H1 (cell line): Measurements from ENCODE around the gene PNMA6E. TPM values are rescaled to one million over a fixed set of nuclear protein-coding genes. Genes with fewer than 3 reads are reported as not detected.

ENCODE experiments used
- CTCF ChIA-PET: fragments of 300-600 bp; sonication (Branson Sonifier 250); formaldehyde crosslinking; loops from one replicate; lab custom pipeline; 2021; ENCODE audit not compliant: partially characterized antibody; lab: Charles Lee
- POLR2A ChIA-PET: fragments of 300-600 bp; sonication (Branson Sonifier 250); formaldehyde crosslinking; loops from one replicate; lab custom pipeline; 2021; ENCODE audit warnings: inconsistent platforms; ENCODE audit not compliant: partially characterized antibody; lab: Charles Lee
- DNase-seq, 2 experiments: peaks; one replicate each; pipeline versions ENCODE4 v3.0.0 to v3.0.0-alpha.2; 2010 to 2022; ENCODE audit warnings: low spot score in 2 of 2, low read depth in 1 of 2, mixed read lengths in 1 of 2
- FAIRE-seq: peaks from 2 replicates; lab custom pipeline; 2011; peaks lifted over from hg19 to GRCh38; lab: Jason Lieb, UNC
- H2AFZ ChIP-seq: 2 replicates; pipeline ENCODE4 v1.8.1; 2012; ENCODE audit warnings: low read length, inconsistent platforms
- H2AK5ac ChIP-seq: 2 replicates; pipeline ENCODE4 v1.6.1; 2013; ENCODE audit warnings: low read depth, low read length
- H2BK120ac ChIP-seq: replicated peaks from 2 replicates; pipeline ENCODE3; 2013; ENCODE audit warnings: low read depth, low read length, inconsistent platforms
- H2BK12ac ChIP-seq: 2 replicates; pipeline ENCODE4 v1.6.1; 2013; ENCODE audit warnings: low read depth, low read length
- H2BK15ac ChIP-seq: 2 replicates; pipeline ENCODE4 v1.6.1; 2013; ENCODE audit warnings: low read length
- H2BK20ac ChIP-seq: 2 replicates; pipeline ENCODE4 v1.6.1; 2013; ENCODE audit warnings: low read length
- H2BK5ac ChIP-seq: 2 replicates; pipeline ENCODE4 v1.6.1; 2013; ENCODE audit warnings: low read depth, low read length
- H3K14ac ChIP-seq: 2 replicates; pipeline ENCODE4 v1.6.1; 2013; ENCODE audit warnings: inconsistent platforms; ENCODE audit not compliant: insufficient read length
- H3K18ac ChIP-seq: 2 replicates; pipeline ENCODE4 v1.6.1; 2013; ENCODE audit warnings: low read length; ENCODE audit errors: extremely low read depth
- H3K23ac ChIP-seq: 2 replicates; pipeline ENCODE4 v1.6.1; 2013; ENCODE audit warnings: inconsistent platforms; ENCODE audit not compliant: insufficient read length
- H3K23me2 ChIP-seq: 2 replicates; pipeline ENCODE4 v1.6.1; 2013; ENCODE audit warnings: low read depth, low read length
- H3K27ac ChIP-seq: 2 replicates; pipeline ENCODE4 v1.6.1; 2011; ENCODE audit warnings: low read depth, low read length, inconsistent platforms
- H3K27me3 ChIP-seq, 4 experiments: replicated peaks in 1 of 4; 1 replicate in 1 of 4; 2 replicates in 3 of 4; pipeline versions ENCODE4 v1.6.1 to v1.8.1; 2011 to 2013; ENCODE audit warnings: low read length in 3 of 4, mild to moderate bottlenecking in 3 of 4, inconsistent platforms in 2 of 4, mixed read lengths in 2 of 4, moderate library complexity in 1 of 4; ENCODE audit not compliant: control insufficient read depth in 3 of 4, insufficient read depth in 3 of 4; ENCODE audit errors: extremely low read depth in 1 of 4
- H3K36me3 ChIP-seq, 4 experiments: 2 replicates each; pipeline versions ENCODE4 v1.6.1 to v1.8.1; 2011 to 2013; ENCODE audit warnings: mild to moderate bottlenecking in 4 of 4, low read length in 3 of 4, moderate library complexity in 2 of 4, control low read depth in 1 of 4, inconsistent platforms in 1 of 4; ENCODE audit not compliant: insufficient read depth in 4 of 4, control insufficient read depth in 2 of 4
- H3K4ac ChIP-seq: replicated peaks from 2 replicates; pipeline ENCODE3; 2013; ENCODE audit warnings: low read length, low read depth, mixed read lengths, inconsistent platforms; ENCODE audit not compliant: insufficient read length
- H3K4me1 ChIP-seq, 4 experiments: replicated peaks in 1 of 4; 1 replicate in 1 of 4; 2 replicates in 3 of 4; pipeline versions ENCODE4 v1.6.1 to v1.8.1; 2011 to 2013; ENCODE audit warnings: low read length in 3 of 4, inconsistent platforms in 2 of 4, mixed read lengths in 1 of 4; ENCODE audit not compliant: insufficient read depth in 4 of 4, control insufficient read depth in 3 of 4
- H3K4me2 ChIP-seq, 2 experiments: 2 replicates each; pipeline versions ENCODE4 v1.6.1 to v1.8.1; 2011 to 2013; ENCODE audit warnings: low read depth in 2 of 2, low read length in 2 of 2, control low read depth in 1 of 2, inconsistent platforms in 1 of 2, mild to moderate bottlenecking in 1 of 2; ENCODE audit not compliant: insufficient read depth in 1 of 2
- H3K4me3 ChIP-seq, 4 experiments: fragments of 200-600, 300-600 bp in 1 of 4; sonication (generic), shearing (Covaris generic), sonication (Bioruptor Twin) in 1 of 4; 2 replicates each; pipeline versions ENCODE4 v1.5.1 to v1.8.1; 2011 to 2016; ENCODE audit warnings: low read length in 4 of 4, low read depth in 3 of 4, control low read depth in 2 of 4, inconsistent platforms in 2 of 4, mild to moderate bottlenecking in 2 of 4, mixed read lengths in 1 of 4, moderate library complexity in 1 of 4; ENCODE audit not compliant: insufficient read depth in 2 of 4; ENCODE audit errors: extremely low read depth in 1 of 4
- H3K56ac ChIP-seq: replicated peaks from 2 replicates; pipeline ENCODE3; 2013; ENCODE audit warnings: low read depth, mild to moderate bottlenecking, mixed read lengths, low read length, inconsistent platforms; ENCODE audit not compliant: insufficient read length
- H3K79me1 ChIP-seq: 2 replicates; pipeline ENCODE4 v1.6.1; 2013; ENCODE audit warnings: low read depth, low read length, control low read depth
- H3K79me2 ChIP-seq, 2 experiments: 2 replicates each; pipeline versions ENCODE4 v1.6.1 to v1.8.1; 2012 to 2013; ENCODE audit warnings: low read length in 2 of 2, mild to moderate bottlenecking in 2 of 2, inconsistent platforms in 1 of 2; ENCODE audit not compliant: insufficient read depth in 2 of 2, control insufficient read depth in 1 of 2
- H3K9ac ChIP-seq, 4 experiments: replicated peaks in 1 of 4; 1 replicate in 1 of 4; 2 replicates in 3 of 4; pipeline versions ENCODE4 v1.6.1 to v1.8.1; 2011 to 2013; ENCODE audit warnings: low read depth in 3 of 4, low read length in 3 of 4, control low read depth in 2 of 4, mild to moderate bottlenecking in 2 of 4, moderate library complexity in 2 of 4, inconsistent platforms in 1 of 4; ENCODE audit errors: extremely low read depth in 1 of 4
- H3K9me3 ChIP-seq, 2 experiments: 2 replicates each; pipeline versions ENCODE4 v1.6.1 to v1.8.1; 2012 to 2013; ENCODE audit warnings: mild to moderate bottlenecking in 2 of 2, moderate library complexity in 2 of 2, control low read depth in 1 of 2, inconsistent platforms in 1 of 2, low read depth in 1 of 2, low read length in 1 of 2, mixed read lengths in 1 of 2; ENCODE audit not compliant: insufficient read depth in 2 of 2
- H4K20me1 ChIP-seq, 2 experiments: replicated peaks in 1 of 2; 2 replicates each; pipeline versions ENCODE3 to v1.8.1; 2011 to 2013; ENCODE audit warnings: inconsistent platforms in 2 of 2, low read length in 2 of 2, mild to moderate bottlenecking in 1 of 2; ENCODE audit not compliant: insufficient read depth in 2 of 2, control insufficient read depth in 1 of 2
- H4K5ac ChIP-seq: 2 replicates; pipeline ENCODE4 v1.6.1; 2013; ENCODE audit warnings: low read length, low read depth, mixed read lengths, inconsistent platforms; ENCODE audit not compliant: insufficient read length
- H4K8ac ChIP-seq: 2 replicates; pipeline ENCODE4 v1.8.0; 2013; ENCODE audit warnings: mild to moderate bottlenecking, moderate library complexity, low read length, inconsistent platforms; ENCODE audit not compliant: insufficient read depth; ENCODE audit errors: extremely low read depth
- H4K91ac ChIP-seq: replicated peaks from 2 replicates; pipeline ENCODE3; 2013; ENCODE audit warnings: low read length, mixed read lengths, inconsistent platforms; ENCODE audit not compliant: insufficient read length
- CHD2 ChIP-seq: IDR thresholded peaks from 2 replicates; pipeline ENCODE4 v1.6.1; 2012; ENCODE audit warnings: low read length, improper control_type of control experiment
- GTF2F1 ChIP-seq: IDR thresholded peaks from 2 replicates; pipeline ENCODE4 v1.6.1; 2012; ENCODE audit warnings: low read depth, low read length, improper control_type of control experiment, borderline replicate concordance
- HDAC6 ChIP-seq: IDR thresholded peaks from one replicate; pipeline ENCODE4 v1.7.1; 2012; ENCODE audit warnings: low read depth, mild to moderate bottlenecking, inconsistent platforms, low read length, moderate library complexity
- JUND ChIP-seq: IDR thresholded peaks from 2 replicates; pipeline ENCODE4 v1.6.1; 2011; ENCODE audit warnings: mild to moderate bottlenecking, improper control_type of control experiment, low read length
- MAFK ChIP-seq: IDR thresholded peaks from 2 replicates; pipeline ENCODE4 v1.6.1; 2012; ENCODE audit warnings: low read depth, mild to moderate bottlenecking, improper control_type of control experiment, low read length
- NANOG ChIP-seq: IDR thresholded peaks from 2 replicates; pipeline ENCODE4 v1.6.1; 2011; ENCODE audit warnings: low read length, low read depth, mild to moderate bottlenecking, inconsistent platforms; ENCODE audit not compliant: insufficient read depth, poor library complexity, severe bottlenecking
- SAP30 ChIP-seq: fragments of 300-600 bp; sonication (generic); IDR thresholded peaks from 2 replicates; pipeline ENCODE4 v1.7.1; 2012; ENCODE audit warnings: low read length, moderate library complexity, mild to moderate bottlenecking, inconsistent platforms; ENCODE audit not compliant: insufficient read depth, insufficient replicate concordance
- SIRT6 ChIP-seq: IDR thresholded peaks from one replicate; pipeline ENCODE4 v1.7.1; 2012; ENCODE audit warnings: low read length, inconsistent platforms
- TBP ChIP-seq: IDR thresholded peaks from 2 replicates; pipeline ENCODE4 v1.6.1; 2011; ENCODE audit warnings: low read depth, low read length, improper control_type of control experiment
- WGBS, 2 experiments: shearing (Covaris generic) in 1 of 2; methylation state at CpG; one replicate each; pipeline versions ENCODE4 v1.1.6 to v1.1.7; 2013 to 2015; ENCODE audit warnings: low lambda C conversion rate in 2 of 2, mixed read lengths in 2 of 2, inconsistent platforms in 1 of 2, low coverage in 1 of 2, missing lambda C conversion rate in 1 of 2; ENCODE audit not compliant: insufficient replicate concordance in 2 of 2, insufficient coverage in 1 of 2, insufficient read length in 1 of 2; ENCODE audit errors: extremely low coverage in 1 of 2, missing lambda C conversion rate in 1 of 2; 5-methylcytosine and 5-hydroxymethylcytosine counted together
- polyA plus RNA-seq, 7 experiments: library from polyadenylated mRNA; depleted of rRNA in 3 of 7; stranded (reverse) in 5 of 7; unstranded in 2 of 7; fragments of >200 nt in 5 of 7; fragments of 200-250 nt in 2 of 7; gene quantifications; 1 replicate in 5 of 7; 2 replicates in 1 of 7; 4 replicates in 1 of 7; pipeline versions ENCODE4 v1.2.1 to v1.2.3, GENCODE V29; 2011 to 2013; ENCODE audit warnings: missing spikeins in 2 of 7, mixed read lengths in 2 of 7
- total RNA-seq: library from RNA; stranded (reverse); fragmentation: NEBNext Ultra II Directional; extraction: Animal tissue kit (Norgen Biotek cat#: 25700); gene quantifications from 2 replicates; pipeline ENCODE4 v1.2.1, GENCODE V29; 2021

PNMA6E gene
- total and polyA plus RNA-seq, 2 of the 8 experiments (the other 6 are each of a cell fraction or from before 2014, with no cell fraction given), result not detected

DNA sequence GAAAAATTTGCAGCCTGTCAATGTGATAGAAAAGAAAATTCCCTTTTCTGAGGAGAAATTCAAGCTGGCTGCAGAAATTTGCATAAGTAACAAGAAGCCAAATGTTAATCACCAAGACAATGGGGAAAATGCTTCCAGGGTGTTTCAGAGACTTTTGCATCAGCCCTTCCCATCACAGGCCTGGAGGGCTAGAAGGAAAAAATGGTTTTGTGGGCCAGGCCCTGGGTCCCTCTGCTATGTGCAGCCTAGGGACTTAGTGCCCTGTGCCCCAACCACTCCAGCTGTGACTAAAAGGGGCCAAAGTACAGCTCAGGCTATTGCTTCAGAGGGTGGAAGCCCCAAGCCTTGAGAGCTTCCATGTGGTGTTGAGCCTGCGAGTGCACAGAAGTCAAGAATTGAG, 43.3 kb downstream of the PNMA6E start:
- Histone ChIP-seq H4K91ac (no peak overlapping the region), H3K56ac (no peak overlapping the region), H2BK120ac (no peak overlapping the region), H3K36me3 (no peaks in the 10 kb centered on the region), H3K27ac (no peak overlapping the region), H3K9ac (no peak overlapping the region), H2AK5ac (no peak overlapping the region), H3K23ac (no peak overlapping the region), H3K79me1 (no peaks in the 10 kb centered on the region), H2BK5ac (no peak overlapping the region), H4K5ac (no peak overlapping the region), H3K18ac (no peak overlapping the region), H2BK12ac (no peak overlapping the region), H3K9me3 (peaks cover 7 to 24% of the 10 kb centered on the region in 2 experiments; a peak in 3 of 4 replicates), H2BK20ac (no peak overlapping the region), H4K8ac (no peak overlapping the region), H3K14ac (no peak overlapping the region), H4K20me1 (no peaks in the 10 kb centered on the region), H3K23me2 (no peaks in the 10 kb centered on the region), H3K4me2 (no peak overlapping the region), H2AFZ (no peak overlapping the region), H3K4ac (no peak overlapping the region), H3K79me2 (no peaks in the 10 kb centered on the region), H3K4me3 (no peak overlapping the region), H2BK15ac (no peak overlapping the region), H3K4me1 (peaks cover 0 to 2% (median 0%) of the 10 kb centered on the region in 4 experiments; a peak in 1 of 7 replicates), H3K27me3 (no peaks in the 10 kb centered on the region)
- CTCF ChIA-PET, result no interaction called here
- 83% methylated on average over 1 of the region's 1 CpG; no CpG with 5 or more reads in 1 of the 2 experiments for WGBS, 2 experiments
- FAIRE-seq, result no peak
- no peak for DNase-seq
- POLR2A ChIA-PET, result no interaction called here
- TF ChIP-seq SIRT6 (no peak), SAP30 (no peak), TBP (no peak), NANOG (no peak), GTF2F1 (no peak), MAFK (no peak), CHD2 (no peak), HDAC6 (no peak), JUND (no peak)
